ENCODE results near the gene MBNL2.

Gene MBNL2

DNA sequence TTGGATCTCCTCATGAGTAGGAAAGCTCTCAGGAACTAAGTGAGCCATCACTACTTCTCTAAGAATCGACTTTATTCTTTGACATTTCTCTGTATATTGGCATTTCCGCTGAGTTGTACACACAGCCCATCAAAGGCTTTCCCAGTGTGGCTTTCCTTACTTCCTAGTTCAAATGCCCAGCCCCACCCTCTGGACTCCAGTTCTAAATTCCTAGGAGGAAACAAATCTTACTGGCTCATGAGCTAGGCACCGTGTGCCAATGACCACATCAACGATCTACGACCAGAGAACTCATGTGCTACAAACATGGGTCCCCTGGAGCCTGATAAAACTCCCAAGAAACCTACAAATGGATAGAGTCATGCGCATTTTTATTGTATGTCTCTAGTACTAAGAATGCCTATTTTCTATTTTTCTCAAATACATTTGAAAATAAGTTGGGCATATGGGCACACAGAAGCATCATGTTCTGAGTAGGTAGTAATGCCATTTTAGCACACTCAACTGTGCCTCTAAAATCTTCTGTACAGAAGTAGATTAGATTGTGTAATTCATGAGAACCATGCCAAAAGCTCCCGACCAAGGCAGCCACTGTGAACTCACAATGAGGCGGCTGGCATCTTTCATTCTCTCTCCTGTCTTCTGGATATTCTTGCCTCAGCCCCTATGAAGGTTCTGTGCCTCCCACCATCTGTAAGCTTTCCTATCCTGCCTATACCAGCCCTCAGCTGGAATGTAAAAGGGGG is 201.3 kb downstream of the MBNL2 start:
- no peak for DNase-seq (ENCODE audit: low read depth)

DNA sequence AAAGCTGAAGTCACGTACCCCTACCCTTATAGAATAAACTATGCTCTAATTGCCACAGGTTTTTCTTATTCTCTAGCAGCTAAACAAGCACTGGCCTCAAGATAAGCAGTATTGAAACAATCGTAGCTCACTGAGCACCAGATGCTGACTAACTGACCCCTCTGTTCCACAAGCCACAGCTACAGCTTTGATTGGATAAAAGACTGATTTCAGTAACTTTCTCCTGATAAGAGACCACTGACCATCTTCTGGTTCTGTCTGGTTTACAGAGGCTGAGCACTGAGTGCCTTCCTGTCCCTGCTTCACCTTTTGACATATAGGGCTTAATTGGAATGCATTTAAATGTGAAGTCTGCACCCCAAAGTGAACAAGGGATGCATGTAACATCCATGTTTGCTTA is 203.5 kb downstream of the MBNL2 start:
- no peak for DNase-seq (ENCODE audit: low read depth)

GRCh38 chr13:97426695-97427094 is 204.6 kb downstream of the MBNL2 start:
- DNase-seq (ENCODE audit: low read depth): no peak

GRCh38 chr13:97429681-97430081 is 207.5 kb downstream of the MBNL2 start:
- no peak for DNase-seq (ENCODE audit: low read depth)

GRCh38 chr13:97430296-97430695 is 208.2 kb downstream of the MBNL2 start:
- DNase-seq (ENCODE audit: low read depth): no peak

DNA sequence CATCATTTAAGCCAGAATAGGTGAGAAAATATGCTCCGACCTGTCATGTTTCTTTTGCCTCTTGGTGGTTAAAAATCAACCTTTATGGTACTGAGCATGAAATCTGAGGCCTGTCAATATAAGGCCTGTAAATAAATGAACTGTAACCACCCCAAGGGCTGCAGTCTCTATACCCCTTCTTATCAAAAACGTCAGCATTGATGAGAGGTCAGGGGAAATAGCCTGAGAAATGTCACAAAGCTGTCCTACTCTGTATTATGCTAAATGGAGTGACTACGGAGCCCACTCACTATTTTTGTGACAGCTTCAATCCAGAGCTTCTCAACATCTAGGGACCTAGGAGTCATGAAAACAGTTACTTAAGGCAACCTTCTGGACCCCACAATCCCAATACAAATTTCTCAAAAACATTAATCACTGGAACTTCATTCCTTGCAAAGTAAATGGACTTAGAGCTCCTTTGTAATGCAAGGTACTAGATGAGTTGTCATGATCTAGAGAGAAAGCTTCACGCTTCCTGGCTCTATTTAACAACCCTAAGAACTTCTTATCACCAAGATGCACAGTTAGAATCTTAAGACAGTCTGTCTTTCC is 209.1 kb downstream of the MBNL2 start:
- no peak for DNase-seq (ENCODE audit: low read depth)

DNA sequence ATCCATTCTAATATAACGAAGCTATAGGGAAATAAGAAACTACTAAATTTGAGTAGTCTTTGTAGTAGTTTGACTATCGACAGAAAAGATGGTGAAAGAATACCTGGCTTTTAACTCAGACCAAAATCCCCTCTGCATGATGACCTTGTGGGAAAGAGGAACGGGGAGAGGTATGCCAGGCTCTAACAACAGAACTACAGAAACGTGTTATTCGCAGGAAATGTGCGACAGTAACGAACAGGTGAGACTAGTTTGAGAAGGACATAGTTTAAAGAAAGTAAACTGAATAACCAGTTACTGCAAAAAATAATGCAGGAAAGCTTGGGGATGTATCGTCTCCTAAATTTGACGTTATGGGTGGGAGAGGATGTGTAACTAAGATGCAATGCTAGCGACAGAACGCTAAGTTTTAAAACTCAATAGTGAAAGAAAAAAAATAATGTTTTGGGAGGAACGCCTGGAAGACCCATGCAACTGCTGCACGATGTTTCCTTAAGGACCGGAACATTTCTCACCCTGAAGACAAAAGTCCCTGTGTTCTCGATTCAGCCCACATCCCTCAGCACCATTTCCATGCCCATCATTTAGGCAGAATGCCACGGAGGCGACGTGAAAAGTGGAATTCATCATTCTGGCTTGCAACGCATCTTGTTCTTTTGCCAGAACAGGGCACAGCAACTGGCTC is 210.2 kb downstream of the MBNL2 start:
- DNase-seq (ENCODE audit: low read depth): no peak

GRCh38 chr13:97432917-97433726 is 211.0 kb downstream of the MBNL2 start:
- DNase-seq (ENCODE audit: low read depth): peak; percentile 97

DNA sequence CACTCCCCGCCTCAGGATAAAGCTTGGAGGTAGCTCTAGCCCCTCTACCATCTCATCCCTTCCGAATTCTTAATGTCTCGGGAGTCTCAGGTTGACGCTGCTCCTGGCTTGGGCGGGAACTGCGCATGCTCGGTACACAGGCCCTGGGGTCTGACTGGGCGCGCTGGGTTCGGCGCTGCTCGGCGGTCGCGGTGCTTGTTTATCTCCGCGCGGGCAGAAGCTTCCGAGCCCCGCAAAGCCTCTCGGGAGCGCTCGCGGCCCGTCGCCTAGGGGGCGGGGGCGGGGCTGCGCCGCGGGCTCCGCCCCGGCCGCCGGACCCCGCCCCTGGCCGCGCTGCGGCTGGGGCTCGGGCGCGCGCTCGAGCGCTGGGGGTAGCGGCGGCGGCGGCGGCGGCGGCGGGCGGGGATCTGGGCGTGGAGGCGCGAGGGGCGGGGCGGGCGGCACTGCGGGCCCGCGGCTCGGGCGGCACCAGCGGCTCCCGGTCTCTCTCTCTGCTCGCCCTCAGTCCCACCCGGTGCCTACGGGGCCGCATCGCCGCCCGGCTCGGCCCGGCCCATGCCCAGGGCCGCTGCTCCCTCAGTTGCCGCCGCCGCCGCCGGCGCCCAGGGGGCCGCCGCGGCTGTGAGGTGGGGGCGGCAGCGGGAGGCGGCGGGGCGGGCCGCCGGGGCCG is 211.7 kb downstream of the MBNL2 start, which contains the start of gene RAP2A:
Gene RAP2A (plus strand): TSS at position 443 of the 670 bp plus-strand sequence. CDS start 302 bp downstream, outside the sequence.
- peak; percentile 80 for DNase-seq (ENCODE audit: low read depth)

GRCh38 chr13:97434397-97435201 is 212.5 kb downstream of the MBNL2 start:
- DNase-seq (ENCODE audit: low read depth): no peak

GRCh38 chr13:97435323-97435722 is 213.2 kb downstream of the MBNL2 start:
- no peak for DNase-seq (ENCODE audit: low read depth)

DNA sequence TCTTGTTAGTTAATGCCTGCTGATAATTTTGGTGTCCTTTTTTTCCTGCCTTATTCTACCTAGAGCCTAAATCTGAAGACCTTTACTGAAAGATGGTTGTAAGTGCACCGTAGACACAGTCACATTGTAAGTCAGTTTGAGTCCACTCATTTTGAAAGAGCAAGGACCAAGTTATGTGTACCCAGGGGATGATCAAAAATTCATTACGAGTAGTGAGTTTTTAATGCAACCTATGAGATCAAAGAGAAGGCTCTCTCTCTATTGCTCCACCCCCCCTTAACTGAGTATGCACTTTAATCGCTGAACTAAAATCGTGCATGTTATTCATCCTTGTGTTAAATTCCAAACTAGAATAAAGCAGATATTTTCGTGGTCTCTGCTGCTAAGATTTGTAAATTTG is 213.7 kb downstream of the MBNL2 start:
- DNase-seq (ENCODE audit: low read depth): no peak

DNA sequence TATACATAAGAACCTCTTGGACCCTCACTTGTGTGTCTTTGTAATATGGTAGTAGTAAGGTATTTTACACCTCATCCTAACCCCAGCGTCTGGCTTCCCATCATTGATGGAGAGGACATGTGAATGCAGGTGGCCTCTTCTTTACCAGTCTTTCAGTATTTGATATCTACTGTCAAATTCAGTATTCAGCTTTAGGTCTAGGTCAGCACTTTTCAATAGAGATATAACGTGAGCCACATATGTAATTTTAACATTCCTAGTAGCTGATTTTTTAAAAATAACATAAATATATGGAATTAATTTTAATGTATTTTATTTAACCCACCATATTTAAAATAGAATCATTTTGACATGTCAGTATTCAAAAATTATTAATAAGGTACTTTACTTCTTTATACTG is 214.7 kb downstream of the MBNL2 start:
- DNase-seq (ENCODE audit: low read depth): no peak

DNA sequence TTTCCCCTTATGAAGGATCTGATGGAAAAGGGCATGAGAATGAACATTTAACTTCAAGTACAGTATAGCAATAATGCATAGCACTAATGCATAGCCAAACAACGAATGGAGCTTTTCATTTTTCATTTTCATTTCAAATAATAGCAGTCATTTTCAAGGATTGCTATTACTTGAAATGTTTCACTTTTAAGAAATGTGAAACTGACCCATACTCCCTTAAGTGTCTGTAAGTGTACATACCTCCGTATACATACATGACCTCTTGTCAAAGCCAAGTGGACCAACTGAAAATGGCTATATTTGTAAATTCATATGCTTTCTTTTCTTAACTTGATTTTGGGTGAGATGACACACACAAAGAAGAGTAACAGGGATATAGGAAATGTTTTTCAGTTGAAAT is 215.6 kb downstream of the MBNL2 start:
- no peak for DNase-seq (ENCODE audit: low read depth)

DNA sequence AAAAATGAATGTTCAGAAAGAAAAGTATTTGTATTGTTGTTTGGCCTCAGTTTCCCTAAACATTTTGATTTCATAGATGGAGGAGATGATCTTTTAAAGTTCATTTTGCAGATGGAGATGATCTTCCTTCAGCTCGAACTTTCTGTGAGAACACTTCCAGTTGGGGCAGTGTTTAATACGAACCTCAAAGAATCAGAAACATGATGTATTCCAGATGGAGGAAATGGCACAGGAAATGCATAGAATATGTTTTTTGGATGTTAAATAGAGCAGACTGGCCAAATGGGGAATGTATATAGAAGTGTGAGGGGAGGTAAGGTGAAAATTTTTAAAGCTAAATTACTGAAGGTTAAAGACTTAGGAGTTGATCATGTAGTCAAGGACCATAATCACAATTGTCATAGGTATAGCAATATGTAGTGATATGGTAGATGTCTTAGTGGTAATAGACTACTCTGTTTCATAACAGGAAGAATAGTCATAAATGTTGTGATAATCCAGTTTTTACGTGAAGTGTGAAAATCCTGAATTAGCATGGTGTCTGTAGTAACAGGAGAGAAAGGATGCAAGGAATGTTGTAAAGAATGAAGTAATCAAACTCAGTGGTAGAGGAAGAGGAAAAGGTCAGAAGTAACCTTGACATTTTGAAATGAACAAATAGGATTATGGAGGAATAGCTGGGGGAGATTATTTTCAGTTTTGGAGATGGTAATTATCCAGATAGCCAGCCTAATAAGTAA is 216.9 kb downstream of the MBNL2 start:
- no peak for DNase-seq (ENCODE audit: low read depth)

DNA sequence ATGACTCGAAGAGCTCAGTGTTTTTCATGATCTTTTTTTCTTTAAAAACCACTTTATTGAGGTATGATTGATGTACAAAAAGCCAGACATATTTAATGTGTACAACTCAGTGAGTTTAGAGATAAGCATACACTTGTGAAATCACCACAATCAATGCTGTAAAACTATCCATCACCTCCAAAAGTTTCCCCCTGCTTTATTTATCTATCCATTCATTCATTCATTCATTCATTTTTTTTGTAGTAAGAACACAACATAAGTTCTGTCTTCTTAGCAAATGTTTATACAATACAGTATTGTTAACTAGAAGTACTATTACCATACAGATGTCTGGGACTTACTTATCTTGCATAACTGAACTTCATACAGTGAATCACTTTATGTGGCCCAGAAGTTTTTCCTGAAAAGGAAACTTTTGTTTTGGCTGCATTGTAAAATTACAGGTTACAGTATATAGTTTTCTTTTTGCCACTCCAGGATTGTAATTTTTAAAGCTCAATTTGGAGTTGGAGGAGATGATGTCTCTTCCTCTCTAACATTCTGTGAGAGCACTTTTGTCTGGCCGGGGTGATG is 218.6 kb downstream of the MBNL2 start:
- no peak for DNase-seq (ENCODE audit: low read depth)

DNA sequence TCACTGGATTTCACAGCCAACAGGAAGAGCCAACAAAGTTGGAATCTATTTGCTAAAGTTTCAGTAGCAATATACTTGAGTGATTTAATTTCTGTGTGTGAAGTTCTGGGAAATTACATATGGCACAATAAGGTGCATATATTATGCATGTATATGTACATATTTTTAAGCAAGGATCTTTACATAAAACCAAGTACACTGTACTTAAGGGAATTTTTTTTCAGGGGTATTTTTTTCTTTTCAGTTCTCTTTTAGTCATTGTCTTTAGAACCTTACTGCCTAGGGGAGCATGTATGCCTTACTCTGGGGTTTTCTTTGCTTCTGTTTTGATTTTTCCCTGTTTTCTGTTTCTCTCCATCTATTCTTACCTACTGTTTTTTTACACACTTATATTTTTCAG is 219.2 kb downstream of the MBNL2 start:
- DNase-seq (ENCODE audit: low read depth): no peak

Measured in stimulated activated CD8-positive, alpha-beta memory T cell treated with anti-CD3 and anti-CD28 coated beads, Interleukin-12 subunit alpha, Interleukin-12 subunit beta, amount 100 ng/mL, for 4 hours (primary cell).